HL-60 (cell line): Measurements from ENCODE around the gene KAT6B.

Experiments
- DNase-seq, 2 experiments: peaks; one replicate each; pipeline ENCODE4 v3.0.0-alpha.2; 2010 to 2020; ENCODE audit warnings: low read depth in 1 of 2, low spot score in 1 of 2
- H3K27ac ChIP-seq: fragments of 250-450 bp; sonication (Bioruptor Pico); replicated peaks from 2 replicates; pipeline ENCODE4 v1.5.1; 2020; ENCODE audit warnings: mild to moderate bottlenecking, moderate library complexity
- H3K27me3 ChIP-seq: fragments of 250-450 bp; sonication (Bioruptor Pico); 2 replicates; pipeline ENCODE4 v1.5.1; 2021; ENCODE audit warnings: mild to moderate bottlenecking, moderate library complexity; ENCODE audit not compliant: insufficient read depth, poor library complexity, severe bottlenecking
- H3K4me3 ChIP-seq: replicated peaks from 2 replicates; pipeline ENCODE4 v1.5.1; 2011; ENCODE audit warnings: mild to moderate bottlenecking, control low read depth, low read length; ENCODE audit not compliant: insufficient read depth
- GABPA ChIP-seq: IDR thresholded peaks from 2 replicates; pipeline ENCODE4 v1.6.1; 2012; ENCODE audit warnings: low read depth
- POLR2AphosphoS5 ChIP-seq: IDR thresholded peaks from 2 replicates; pipeline ENCODE4 v1.6.1; 2012; ENCODE audit warnings: low read depth
- SPI1 ChIP-seq: IDR thresholded peaks from 2 replicates; pipeline ENCODE4 v1.6.1; 2012; ENCODE audit warnings: low read depth, mild to moderate bottlenecking, borderline replicate concordance
- TF ChIP-seq, protein P1 (sequence below): IDR thresholded peaks from 2 replicates; pipeline ENCODE4 v1.6.1; 2012; ENCODE audit warnings: low read depth; ENCODE audit not compliant: insufficient replicate concordance
- TF ChIP-seq, protein P2 (sequence below): IDR thresholded peaks from one replicate; pipeline ENCODE4 v1.5.1; 2011; ENCODE audit warnings: low read length, control low read depth, inconsistent platforms; ENCODE audit not compliant: insufficient read depth

KAT6B gene

DNA sequence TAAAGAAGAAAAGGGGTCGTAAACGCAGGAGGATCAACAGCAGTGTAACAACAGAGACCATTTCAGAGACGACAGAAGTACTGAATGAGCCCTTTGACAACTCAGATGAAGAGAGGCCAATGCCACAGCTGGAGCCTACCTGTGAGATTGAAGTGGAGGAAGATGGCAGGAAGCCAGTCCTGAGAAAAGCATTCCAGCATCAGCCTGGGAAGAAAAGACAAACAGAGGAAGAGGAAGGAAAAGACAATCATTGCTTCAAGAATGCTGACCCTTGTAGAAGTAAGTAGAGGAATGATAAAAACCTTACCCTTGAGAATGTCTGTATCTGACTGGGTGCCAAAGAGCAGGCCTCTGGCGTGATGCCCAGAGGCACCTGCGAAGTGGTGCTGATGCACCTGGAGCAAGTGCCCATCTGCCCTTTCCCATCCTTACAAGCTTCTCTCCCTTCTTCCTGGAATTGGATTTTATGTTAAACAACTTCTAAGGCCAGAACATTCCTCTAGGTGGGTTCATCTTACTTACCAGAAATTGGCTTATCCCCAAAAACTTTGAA is 198.6 kb downstream of the KAT6B start:
- no peaks in the 10 kb centered on the region for H3K27me3 ChIP-seq
- TF ChIP-seq SPI1 (no peak), GABPA (no peak), POLR2AphosphoS5 (no peak)
- TF ChIP-seq, protein P1, sequence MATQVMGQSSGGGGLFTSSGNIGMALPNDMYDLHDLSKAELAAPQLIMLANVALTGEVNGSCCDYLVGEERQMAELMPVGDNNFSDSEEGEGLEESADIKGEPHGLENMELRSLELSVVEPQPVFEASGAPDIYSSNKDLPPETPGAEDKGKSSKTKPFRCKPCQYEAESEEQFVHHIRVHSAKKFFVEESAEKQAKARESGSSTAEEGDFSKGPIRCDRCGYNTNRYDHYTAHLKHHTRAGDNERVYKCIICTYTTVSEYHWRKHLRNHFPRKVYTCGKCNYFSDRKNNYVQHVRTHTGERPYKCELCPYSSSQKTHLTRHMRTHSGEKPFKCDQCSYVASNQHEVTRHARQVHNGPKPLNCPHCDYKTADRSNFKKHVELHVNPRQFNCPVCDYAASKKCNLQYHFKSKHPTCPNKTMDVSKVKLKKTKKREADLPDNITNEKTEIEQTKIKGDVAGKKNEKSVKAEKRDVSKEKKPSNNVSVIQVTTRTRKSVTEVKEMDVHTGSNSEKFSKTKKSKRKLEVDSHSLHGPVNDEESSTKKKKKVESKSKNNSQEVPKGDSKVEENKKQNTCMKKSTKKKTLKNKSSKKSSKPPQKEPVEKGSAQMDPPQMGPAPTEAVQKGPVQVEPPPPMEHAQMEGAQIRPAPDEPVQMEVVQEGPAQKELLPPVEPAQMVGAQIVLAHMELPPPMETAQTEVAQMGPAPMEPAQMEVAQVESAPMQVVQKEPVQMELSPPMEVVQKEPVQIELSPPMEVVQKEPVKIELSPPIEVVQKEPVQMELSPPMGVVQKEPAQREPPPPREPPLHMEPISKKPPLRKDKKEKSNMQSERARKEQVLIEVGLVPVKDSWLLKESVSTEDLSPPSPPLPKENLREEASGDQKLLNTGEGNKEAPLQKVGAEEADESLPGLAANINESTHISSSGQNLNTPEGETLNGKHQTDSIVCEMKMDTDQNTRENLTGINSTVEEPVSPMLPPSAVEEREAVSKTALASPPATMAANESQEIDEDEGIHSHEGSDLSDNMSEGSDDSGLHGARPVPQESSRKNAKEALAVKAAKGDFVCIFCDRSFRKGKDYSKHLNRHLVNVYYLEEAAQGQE: no peak
- TF ChIP-seq, protein P2, sequence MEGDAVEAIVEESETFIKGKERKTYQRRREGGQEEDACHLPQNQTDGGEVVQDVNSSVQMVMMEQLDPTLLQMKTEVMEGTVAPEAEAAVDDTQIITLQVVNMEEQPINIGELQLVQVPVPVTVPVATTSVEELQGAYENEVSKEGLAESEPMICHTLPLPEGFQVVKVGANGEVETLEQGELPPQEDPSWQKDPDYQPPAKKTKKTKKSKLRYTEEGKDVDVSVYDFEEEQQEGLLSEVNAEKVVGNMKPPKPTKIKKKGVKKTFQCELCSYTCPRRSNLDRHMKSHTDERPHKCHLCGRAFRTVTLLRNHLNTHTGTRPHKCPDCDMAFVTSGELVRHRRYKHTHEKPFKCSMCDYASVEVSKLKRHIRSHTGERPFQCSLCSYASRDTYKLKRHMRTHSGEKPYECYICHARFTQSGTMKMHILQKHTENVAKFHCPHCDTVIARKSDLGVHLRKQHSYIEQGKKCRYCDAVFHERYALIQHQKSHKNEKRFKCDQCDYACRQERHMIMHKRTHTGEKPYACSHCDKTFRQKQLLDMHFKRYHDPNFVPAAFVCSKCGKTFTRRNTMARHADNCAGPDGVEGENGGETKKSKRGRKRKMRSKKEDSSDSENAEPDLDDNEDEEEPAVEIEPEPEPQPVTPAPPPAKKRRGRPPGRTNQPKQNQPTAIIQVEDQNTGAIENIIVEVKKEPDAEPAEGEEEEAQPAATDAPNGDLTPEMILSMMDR: no peak
- no peak overlapping the region for H3K27ac ChIP-seq
- no peak overlapping the region for H3K4me3 ChIP-seq
- DNase-seq: no peak

DNA sequence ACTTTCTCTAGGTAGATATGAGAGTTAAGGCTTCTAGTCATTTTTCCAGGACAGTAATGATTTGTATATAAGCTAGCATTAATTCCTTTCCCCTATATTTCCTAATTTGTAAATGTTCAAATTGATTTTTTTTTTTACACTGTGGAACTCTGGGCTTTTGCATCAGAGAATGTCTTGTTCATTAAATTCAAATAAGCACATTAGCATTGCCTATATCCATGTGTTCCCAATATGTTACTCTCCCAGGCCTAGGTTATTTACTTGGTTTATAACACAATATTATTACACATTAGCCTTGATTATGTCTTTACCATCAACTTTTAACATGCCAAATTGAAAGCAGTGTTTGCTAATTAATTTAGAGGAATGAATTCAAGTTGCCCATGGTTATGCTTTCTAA is 201.6 kb downstream of the KAT6B start:
- Histone ChIP-seq H3K4me3 (no peak overlapping the region), H3K27ac (no peak overlapping the region), H3K27me3 (no peaks in the 10 kb centered on the region)
- no peak for DNase-seq
- no peak for TF ChIP-seq SPI1
- no peak for TF ChIP-seq POLR2AphosphoS5
- no peak for TF ChIP-seq GABPA
- TF ChIP-seq, protein P1: no peak
- TF ChIP-seq, protein P2: no peak

DNA sequence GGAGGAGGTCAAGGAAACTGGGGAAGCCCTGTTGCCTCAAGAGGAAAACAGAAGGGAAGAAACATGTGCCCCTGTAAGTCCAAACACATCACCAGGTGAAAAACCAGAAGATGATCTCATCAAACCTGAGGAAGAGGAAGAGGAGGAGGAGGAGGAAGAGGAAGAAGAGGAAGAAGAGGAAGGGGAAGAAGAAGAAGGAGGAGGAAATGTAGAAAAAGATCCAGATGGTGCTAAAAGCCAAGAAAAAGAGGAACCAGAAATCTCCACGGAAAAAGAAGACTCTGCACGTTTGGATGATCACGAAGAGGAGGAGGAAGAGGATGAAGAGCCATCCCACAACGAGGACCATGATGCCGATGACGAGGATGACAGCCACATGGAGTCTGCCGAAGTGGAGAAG is 202.3 kb downstream of the KAT6B start:
- TF ChIP-seq, protein P2: no peak
- TF ChIP-seq SPI1: peak; percentile 71
- Histone ChIP-seq H3K4me3 (no peak overlapping the region), H3K27ac (no peak overlapping the region), H3K27me3 (no peaks in the 10 kb centered on the region)
- peak; percentile 2 to 7 for DNase-seq

DNA sequence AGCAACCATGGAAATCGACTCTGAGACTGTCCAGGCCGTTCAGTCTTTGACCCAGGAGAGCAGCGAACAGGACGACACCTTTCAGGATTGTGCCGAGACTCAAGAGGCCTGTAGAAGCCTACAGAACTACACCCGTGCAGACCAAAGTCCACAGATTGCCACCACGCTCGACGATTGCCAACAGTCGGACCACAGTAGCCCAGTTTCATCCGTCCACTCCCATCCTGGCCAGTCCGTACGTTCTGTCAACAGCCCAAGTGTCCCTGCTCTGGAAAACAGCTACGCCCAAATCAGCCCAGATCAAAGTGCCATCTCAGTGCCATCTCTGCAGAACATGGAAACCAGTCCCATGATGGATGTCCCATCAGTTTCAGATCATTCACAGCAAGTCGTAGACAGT is 203.0 kb downstream of the KAT6B start:
- TF ChIP-seq, protein P1: no peak
- no peak for TF ChIP-seq GABPA
- no peak for TF ChIP-seq POLR2AphosphoS5
- TF ChIP-seq, protein P2: no peak
- Histone ChIP-seq H3K27ac (no peak overlapping the region), H3K27me3 (no peaks in the 10 kb centered on the region), H3K4me3 (no peak overlapping the region)
- no peak for DNase-seq
